ENCODE data around the gene SYT2.
A peak's percentile ranks its signal among the peaks of the same experiment; 100 is the strongest.

Gene SYT2

DNA sequence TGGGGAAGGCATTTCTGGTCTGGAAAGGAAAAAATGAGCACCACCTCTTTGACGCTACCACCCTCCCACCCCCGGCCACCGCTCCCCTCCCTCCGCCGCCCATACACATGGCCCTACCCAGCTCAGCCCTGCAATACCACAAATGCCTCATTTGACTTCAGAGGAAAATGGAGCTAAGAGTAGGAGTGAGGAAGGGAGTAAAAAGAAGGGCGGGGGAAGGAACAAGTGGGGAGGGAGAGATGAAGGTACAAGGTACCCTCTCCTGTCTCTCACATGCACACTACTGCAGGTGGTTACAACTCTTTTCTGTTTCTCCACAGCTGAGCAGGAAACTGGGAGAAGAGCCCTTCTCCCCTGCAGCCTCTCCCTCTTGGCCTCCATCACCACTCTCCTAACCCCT lies 7.1 kb downstream of the SYT2 start:
- no peak for DNase-seq

DNA sequence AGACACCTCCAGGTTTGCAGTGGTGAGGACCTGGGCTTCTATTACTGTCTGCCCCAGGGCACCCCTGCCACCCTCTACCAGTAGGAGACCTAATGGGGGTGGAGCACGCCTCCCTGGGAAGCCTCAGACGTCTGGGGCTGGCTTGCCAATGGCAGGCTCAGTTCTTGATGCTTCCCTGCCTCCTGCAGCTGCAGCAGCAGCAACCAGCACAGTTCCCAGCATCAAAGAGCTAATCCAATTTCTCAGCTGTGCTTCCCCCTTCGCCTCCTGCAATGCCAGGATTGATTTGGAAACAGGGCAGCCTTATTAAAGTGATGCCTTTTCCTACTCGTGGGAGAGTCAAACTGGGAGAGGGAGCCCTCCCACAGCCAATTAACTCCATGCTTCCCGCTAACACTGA lies 8.2 kb downstream of the SYT2 start:
- no peak for DNase-seq

DNA sequence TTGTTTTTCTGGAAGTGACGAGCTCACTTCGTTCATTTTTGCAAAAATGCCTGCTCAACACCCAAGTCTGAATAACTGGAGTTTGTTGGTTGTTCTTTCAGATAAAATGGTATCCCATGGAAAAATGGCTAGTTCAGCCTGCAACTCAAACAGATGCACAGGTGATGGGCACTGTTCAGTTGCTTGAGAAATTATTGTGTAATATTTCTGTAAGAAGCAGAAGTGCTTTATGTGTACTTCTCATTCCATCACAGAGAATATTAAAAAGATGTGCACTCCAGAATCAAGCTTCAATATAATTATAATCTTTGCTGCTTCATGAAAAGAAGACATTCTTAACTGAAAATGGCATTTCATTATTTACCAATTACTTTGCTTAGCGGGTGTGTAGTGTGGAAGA lies 9.1 kb downstream of the SYT2 start:
- no peak for DNase-seq

DNA sequence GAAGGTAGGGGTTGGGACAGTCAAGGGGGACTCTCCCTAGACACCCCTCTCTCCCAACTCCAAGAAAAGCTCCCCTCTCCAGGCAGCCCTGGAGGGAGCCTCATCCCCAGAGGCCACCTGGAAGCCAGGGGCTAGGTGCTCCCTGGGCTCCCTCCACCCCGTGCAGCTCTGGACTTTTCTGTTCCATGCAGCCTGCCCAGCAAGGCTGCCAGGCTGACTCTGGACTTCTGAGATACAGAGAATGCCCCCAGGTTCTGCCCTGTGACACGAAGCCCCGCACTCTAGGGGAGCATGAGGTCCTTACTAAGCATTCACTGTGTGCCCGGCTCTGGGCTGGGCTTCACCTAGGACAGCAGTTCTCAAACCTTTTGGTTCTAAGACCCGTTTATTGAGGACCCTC lies 10.2 kb downstream of the SYT2 start:
- no peak for DNase-seq

DNA sequence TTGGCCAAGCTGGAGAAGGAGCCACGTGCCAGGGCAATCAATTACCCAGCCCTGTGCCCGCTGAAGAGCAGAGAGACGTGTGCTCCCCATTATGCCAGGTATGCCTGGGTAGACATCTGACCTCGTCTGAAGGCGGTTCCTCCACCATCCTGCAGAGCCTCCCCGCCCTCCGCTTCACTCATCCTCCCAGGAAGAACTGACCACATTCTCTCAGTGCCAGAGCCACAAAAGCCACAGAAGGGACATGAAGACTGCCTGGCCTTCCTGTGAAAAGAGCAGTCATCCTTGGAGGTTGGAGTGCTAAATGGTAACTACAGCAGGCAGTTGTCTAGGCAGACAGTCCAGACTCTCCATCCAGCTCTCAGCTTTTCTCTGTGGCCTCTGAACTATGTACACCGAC lies 12.0 kb downstream of the SYT2 start:
- DNase-seq: no peak

DNA sequence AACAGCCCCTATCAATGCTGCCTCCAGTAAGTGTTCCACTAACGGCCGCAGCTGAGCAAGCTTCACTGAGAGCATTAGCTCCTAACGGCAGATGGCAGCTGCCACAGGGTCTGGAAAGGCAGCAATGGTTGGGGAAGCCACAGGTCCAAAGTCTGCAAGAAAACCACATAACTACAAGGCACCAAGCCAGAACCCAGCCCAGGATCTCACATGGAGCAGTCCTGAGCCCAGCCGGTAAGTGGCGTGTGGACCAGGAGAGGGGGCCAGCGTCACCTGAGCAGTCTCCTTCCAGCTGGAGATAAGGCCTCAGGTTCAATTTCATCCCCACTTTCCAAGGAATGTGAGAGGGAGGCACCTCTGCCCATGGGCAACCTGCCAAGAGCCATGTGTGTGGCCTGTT lies 13.2 kb downstream of the SYT2 start:
- no peak for DNase-seq

DNA sequence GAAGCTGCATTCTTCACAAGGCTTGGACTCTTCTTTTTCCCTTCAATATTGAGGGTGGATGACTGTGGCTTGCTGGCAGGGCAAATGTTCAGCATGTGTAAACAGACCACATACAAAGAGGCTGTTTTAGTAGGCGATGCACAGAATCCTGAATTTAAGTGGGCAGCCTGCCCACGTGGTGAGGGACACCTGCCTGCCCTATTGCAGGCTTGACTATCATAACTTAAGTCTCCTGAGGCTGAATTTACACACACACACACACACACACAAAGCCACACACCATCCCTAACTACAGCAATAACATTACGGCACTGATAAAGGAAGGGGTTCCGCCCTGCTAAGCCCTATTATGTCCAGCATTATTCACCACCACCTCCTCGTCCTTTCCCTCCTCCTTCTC lies 15.9 kb downstream of the SYT2 start:
- no peak for DNase-seq

DNA sequence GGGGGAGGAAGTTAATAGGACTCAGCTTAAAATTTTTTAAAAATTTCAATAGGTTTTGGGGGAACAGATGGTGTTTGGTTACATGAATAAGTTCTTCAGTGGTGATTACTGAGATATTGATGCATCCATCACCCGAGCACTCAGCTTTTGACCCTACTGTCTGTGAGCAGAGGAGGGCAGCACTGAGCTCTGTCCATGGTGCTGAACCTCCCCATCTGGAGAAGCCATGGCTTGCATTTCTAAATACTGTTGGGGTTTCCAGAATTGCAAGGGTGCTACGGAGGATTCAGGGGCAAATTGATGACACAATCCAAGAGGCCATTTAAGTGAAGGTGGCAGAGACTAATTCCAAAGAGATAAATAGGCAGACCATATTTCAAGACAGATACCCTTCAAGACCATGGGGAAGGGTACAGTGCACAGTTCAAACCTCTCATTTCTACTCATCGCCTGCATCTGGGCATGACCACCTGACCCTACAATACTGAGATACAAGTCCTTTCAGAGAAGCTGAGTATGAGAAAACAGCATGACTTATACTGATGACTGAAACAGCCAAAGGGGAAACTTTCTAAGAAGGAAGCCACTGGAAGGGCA lies 17.2 kb downstream of the SYT2 start:
- peak; percentile 68 to 73 for DNase-seq

DNA sequence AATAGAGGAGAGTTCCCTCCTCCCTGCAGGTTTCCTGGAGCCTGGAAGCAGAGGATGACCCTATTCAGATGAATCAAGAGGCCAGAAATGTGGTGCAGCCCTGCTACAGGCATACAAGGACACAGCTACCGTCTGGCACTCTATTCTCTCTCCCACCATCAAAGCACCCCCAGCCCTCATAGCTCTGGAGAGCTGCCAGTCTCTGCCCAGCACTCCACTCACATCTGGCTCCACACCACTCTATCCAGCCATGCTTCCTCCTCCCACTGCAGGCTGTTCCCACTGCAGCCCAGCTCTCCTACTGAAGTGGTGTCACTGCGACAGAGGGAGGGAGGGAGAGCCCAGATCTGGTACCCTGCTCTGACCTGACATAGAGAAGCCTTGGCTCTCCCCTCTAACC lies 18.4 kb downstream of the SYT2 start:
- no peak for DNase-seq

DNA sequence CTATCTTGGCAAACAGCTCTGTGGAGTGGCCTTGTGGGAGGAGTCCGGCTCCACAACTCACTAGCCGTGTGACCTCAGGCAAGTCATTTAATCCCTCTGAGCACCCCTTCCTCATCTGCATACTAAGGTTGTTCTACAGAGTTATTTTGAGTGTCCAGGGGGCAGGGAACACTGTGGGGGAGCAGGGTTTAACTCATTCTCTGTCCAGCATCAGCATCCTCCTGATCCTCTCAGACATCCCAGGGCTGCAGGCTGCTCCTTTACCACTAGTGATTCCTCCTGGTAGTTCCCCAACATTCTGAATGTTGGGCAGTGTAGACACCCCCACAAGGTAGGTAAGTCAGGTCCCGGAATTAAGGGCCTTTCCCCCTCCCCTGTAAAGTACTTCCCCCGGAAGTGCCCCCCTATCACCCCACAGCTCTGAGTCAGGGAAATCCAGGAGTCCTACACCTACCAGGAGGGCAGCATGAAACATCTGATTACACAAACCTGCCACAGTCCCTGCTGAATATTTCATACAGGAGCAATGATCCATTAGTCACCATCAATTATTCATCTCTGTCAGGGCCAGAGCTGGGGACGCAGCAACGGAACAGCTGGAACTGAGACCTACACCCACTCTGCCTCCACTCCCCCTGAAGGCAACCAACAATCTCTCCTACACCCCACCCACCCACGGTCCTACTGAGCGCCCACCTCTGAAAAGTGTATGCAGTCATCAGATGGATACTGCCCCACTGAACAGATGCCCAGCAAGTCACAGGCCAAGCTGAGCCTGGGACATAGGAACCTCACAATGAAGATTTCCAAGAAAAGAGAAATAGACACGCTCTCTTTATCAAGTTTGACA lies 20.5 kb downstream of the SYT2 start:
- no peak for DNase-seq

DNA sequence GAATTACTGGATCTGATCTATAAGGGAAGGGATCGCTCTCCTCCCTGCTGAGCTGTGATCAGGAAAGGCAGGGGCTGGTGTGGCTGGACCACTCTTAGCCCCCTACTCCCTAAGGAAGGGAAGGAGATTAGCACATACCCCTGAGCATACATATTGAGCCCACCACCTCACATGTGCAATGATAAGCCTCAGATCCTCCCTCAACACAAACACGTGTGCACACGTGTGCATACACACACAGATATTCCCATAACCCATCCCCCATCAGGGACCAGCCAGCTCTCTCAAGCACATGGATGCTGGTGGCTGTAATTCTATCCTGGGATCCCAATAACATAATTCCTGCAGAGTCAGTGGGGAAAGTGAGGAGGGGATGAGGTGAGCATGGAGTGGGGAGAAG lies 21.2 kb downstream of the SYT2 start:
- no peak for DNase-seq

DNA sequence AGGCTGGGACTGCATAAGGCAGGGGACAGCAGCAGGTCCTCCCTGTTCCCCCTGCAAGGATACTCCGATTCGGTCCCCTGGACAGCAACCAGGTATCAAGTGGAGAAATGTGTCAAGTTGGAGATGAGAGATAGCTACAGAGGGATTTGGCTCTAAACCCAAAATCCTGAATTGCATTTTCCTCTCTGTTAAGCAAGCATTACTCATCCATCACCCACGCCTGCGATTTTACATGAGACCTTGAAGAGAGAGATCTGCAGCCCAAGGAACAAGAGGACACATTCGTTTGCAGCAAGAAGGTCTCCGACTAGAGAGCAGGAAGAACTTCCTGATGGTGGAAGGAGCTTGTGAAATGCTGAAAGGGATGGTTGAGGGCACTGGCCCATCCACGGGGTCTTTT lies 21.9 kb downstream of the SYT2 start:
- no peak for DNase-seq

DNA sequence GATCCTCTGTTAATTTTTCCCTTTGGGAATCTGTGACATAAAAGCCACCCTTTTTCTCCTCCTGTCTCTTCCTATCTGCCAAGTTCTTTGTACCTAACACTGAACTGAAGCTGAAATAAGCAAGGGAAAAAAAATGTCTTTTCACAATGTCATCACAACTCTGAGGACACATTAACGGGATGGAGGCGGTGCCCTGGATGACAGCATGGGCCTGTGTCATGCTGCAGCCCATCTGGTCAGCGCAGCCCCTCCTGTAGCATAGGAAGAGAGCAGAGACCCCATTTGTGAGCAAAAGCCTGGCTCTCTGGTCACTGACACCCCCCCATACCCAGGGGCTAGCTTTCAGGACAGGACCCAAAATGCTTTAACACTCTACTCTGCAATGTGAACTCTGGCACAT lies 22.5 kb downstream of the SYT2 start:
- no peak for DNase-seq

DNA sequence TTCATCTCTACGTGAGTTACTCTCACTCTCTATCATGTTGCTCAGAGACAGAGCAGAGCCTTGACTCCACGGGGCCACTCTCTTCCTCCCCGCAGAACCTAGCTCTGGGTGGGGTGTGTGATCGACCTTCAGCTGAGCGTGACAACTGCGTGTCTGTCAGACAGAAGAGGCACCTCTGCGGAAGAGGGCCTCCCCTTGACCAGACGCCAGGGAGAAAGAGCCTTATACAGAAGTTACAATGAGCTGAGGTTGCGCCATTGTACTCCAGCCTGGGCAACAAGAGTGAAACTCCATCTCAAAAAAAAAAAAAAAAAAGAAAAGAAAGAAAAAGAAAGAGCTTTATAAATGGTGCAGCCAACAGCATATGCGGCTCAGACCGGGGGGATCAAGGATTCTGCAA lies 22.9 kb downstream of the SYT2 start:
- no peak for DNase-seq

DNA sequence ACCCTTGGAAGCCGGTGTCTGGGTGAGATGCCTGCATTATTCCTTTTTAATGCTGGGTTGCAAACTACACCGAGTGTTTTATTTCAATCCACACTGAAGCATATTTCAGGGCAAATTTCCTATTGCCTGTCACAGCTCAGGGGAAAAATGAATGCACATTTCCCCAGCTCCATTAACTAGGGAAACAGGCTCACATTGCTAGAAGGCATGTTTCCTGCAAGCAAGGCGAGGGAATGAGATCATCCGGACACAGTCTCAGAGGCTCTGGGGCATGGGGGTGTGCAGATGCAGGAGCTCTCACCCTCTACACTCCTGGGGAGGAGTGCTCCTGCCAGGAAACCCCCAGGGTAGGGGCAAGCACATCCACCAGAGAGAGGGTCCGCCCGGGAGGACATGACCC lies 24.6 kb downstream of the SYT2 start:
- no peak for DNase-seq

DNA sequence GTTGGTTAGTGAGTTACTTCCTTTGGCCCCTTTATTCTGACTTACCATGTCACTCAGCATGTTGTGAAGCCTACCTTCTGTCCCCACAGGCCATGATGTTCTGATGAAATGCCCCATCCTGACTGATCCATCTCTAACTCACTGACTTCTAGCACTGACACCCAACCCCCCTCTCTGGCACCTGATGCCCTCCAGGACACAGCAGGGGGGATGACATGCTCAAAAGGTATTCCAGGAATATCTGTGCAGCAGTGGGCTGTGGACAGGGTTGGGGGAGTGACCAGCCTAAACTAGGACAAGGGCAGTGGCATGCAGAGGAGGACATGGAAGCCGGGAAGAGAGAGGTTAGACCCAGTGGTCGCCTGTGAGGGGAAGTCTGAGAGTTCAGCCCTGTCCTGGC lies 25.5 kb downstream of the SYT2 start:
- DNase-seq: no peak

DNA sequence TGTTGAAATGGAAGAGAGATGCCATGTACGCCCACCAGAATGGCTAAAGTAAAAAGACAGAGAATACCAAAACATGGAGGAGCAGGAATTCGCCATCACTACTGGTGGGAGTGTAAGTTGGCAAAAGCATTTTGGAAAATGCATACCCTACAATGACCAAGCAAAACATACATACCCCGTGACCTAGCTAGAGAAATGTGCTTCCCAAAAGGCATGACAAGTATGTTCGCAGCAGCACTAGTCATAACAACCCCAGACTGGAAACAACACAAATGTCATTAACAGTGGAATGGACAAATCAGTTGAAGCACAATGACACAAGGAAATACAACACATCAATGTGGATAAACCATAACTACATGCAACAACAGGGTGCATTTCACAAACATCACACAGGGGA lies 27.2 kb downstream of the SYT2 start:
- no peak for DNase-seq

DNA sequence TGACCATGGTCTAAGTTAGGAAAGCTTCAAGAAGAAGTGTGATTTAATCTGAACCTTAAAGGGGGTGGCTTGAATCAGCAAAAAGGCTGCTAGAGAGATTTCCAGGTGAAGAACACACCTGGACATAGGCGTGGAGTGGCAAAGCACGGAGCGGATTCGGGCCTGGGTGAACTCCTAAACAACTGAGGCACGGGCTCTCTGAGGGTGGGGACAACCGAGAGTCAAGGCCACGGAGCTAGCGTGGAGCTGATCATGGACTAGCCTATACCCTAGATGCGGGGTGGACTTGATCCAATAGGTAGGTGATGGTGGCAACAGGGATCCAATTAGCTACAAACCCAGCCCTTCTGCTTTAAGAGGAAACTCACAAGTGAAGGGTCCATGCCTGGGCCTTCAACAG lies 27.8 kb downstream of the SYT2 start:
- no peak for DNase-seq

DNA sequence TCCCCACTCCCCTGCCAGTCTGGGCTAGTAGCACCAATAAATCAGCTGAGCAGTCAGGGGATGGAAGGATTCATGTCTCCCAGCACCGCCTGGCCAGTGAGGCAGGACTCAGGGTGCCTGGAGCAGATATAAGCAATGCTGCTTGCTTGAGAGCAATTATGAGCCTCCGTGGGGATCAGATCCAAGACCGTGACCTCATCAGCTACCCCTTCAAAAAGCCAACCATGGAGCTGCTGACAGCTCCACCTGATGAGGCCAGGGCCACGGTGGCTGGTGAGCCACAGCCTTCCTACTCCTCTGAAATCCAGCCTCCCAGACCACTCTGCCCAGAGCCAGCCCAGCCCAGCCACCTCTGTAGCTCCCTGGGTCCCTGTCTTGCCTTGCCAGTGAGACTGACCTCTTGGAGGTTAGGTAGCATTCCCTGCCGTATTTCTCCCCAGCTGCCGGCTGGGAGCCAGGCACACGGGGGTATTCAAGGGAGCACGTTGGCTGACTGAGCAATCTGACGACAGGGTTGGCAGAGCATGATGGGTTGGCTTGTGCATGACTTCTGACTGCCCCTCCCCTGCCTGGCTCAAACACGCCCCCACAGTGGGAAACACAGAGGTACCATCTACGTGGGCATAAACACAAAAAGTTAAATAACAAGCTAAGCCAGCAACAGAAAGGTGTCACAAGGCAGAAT lies 28.4 kb downstream of the SYT2 start:
- DNase-seq: no peak

DNA sequence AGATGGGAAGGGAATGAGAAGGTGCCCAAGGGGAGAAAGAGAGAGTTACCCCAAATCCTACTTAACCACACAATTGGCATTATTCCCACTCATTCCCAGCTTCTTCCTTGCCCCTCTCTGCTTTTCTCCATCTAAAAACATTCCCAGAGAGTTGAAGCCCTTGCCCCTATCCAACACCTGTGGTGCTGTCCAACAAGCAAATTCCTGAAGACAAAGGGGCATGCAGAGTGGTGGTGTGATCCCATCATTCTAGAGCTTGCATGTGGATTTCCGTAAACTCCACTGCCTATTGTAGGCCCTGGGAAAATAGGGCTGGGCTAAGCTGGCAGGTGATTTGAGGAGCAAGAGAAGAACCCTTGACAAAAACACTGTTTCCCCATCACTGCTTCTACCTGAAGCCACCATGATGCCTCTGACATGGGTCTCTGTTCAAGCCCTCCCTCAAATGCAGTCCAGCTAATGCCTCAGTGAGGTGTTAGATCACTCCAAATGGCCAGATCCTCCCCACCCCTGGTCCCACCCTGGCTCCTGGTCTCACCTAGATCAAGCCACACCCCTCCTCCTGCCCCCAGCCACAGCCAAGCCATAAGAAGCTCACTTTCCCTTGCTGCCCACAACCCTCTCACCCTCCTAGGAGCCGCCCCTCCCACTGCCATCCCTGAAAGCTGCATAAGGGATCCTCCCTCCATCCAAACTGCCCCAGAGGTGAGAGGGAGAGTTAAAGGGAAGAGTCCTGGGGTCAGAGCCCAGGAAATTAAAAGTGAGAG lies 29.5 kb downstream of the SYT2 start:
- no peak for DNase-seq

DNA sequence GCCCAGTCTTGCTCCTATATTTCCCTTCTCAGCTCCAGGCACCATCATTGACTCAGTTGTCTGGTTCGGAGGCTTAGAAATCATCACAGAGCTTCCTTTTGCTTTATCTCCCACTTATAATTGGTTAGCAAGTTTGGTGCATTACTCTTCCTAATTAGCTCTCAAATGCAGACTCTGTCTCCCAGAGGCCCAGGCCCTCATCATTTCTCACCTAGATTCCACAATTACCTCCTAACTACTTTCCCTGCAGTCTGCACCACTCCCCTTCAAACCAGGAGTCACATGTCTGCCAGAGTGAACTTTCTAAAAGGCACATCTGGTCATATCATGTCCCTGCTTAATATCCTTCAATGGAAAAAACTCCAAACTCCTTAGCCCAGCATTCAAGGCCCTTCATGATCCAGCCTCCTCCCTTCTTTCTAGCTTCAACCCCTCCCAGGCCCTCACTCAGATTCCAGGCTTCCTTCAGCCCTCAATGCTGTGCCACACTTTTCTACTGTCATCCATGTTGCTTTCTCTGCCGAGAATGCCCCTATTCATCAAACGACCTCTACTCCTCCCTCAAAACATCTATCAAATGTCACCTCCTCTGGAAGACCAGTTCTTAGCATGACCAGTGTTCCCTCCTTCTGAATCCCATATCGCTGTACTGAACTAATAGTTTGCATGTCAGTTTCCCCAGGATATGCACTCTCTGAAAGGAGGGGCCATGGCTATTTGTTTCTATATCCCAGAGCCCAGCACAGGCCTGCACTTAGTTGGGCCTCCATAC lies 30.7 kb downstream of the SYT2 start:
- no peak for DNase-seq

DNA sequence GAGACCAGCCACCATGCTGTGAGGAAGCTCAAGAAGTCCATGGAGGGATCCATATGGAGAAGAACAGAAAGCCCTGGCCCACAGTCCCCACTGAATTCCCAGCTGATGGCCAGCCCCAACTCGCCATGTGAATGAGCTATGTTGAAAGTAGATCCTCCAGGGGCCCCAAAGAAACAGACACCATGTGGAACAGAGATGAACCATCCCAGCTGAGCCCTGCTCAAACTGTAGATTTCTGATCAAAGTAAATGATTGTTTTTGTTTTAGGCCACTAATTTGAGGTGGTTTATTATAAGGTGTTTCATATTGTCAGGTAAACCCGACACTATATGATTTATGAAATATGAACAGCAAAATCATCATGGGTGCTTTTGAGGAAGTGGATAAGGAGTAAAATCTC lies 32.8 kb downstream of the SYT2 start:
- DNase-seq: no peak

DNA sequence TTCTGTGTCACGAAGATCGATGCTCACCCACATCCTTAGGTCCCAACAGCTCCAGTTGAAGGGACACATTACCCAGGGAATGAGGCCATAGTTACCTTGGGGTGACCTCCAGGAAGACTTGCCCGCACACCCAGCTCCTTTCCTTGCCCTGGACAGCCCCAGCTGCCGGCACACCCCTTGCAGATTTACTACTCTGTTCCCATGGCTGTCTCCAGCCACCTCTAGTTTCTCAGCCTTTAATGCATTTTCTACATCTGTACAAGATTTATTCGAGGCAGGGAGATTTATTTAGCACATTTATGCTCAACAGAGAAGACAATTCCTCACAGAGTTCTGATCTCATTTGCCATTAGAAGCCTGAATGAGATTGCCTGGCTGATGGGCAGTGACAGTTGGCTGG lies 36.7 kb downstream of the SYT2 start:
- no peak for DNase-seq
